ENCODE results near the gene HMCN1. TPM values are rescaled to one million over a fixed set of nuclear protein-coding genes. Genes with fewer than 3 reads are reported as not detected.

HMCN1 gene
- total RNA-seq, 1 donor from 2014 or later = 109 TPM

GRCh38 chr1:185804608-185805007 is 70.4 kb downstream of the HMCN1 start:
- DNase-seq = no peak

GRCh38 chr1:185807275-185807674 is 73.1 kb downstream of the HMCN1 start:
- DNase-seq = no peak

- no peak for DNase-seq
These were observed 74.4 kb downstream of the HMCN1 start for GRCh38 chr1:185808631-185809030.

GRCh38 chr1:185811073-185811709 is 77.0 kb downstream of the HMCN1 start:
- no peak for DNase-seq

- DNase-seq = no peak
These were observed 78.7 kb downstream of the HMCN1 start for GRCh38 chr1:185812934-185813333.

GRCh38 chr1:185813401-185813979 is 79.3 kb downstream of the HMCN1 start:
- DNase-seq = no peak

GRCh38 chr1:185816460-185816859 is 82.3 kb downstream of the HMCN1 start:
- no peak for DNase-seq

- DNase-seq = no peak
These were observed 85.6 kb downstream of the HMCN1 start for GRCh38 chr1:185819798-185820197.

- no peak for DNase-seq
These were observed 87.6 kb downstream of the HMCN1 start for GRCh38 chr1:185821612-185822385.

GRCh38 chr1:185823467-185823866 is 89.3 kb downstream of the HMCN1 start:
- DNase-seq = no peak

GRCh38 chr1:185824106-185824505 is 89.9 kb downstream of the HMCN1 start:
- DNase-seq = no peak

GRCh38 chr1:185825556-185825955 is 91.4 kb downstream of the HMCN1 start:
- no peak for DNase-seq

GRCh38 chr1:185834371-185834905 is 100.2 kb downstream of the HMCN1 start:
- DNase-seq = no peak

- DNase-seq = no peak
These were observed 101.0 kb downstream of the HMCN1 start for GRCh38 chr1:185835191-185835590.

- no peak for DNase-seq
These were observed 103.5 kb downstream of the HMCN1 start for GRCh38 chr1:185837711-185838110.

GRCh38 chr1:185838111-185838510 is 103.9 kb downstream of the HMCN1 start:
- DNase-seq = no peak

- no peak for DNase-seq
These were observed 106.7 kb downstream of the HMCN1 start for GRCh38 chr1:185840880-185841279.

GRCh38 chr1:185843297-185843869 is 109.2 kb downstream of the HMCN1 start:
- no peak for DNase-seq

- peak; percentile 51 for DNase-seq
These were observed 109.8 kb downstream of the HMCN1 start for GRCh38 chr1:185843986-185844385.

- no peak for DNase-seq
These were observed 112.7 kb downstream of the HMCN1 start for GRCh38 chr1:185846672-185847444.

GRCh38 chr1:185849014-185849413 is 114.8 kb downstream of the HMCN1 start:
- DNase-seq = no peak

GRCh38 chr1:185850366-185850765 is 116.2 kb downstream of the HMCN1 start:
- no peak for DNase-seq

All from skin of body (tissue), 2 donors.